Measurements from ENCODE around the gene EVA1A. TPM values are rescaled to one million over a fixed set of nuclear protein-coding genes. Genes with fewer than 3 reads are reported as not detected.

The EVA1A gene
- total RNA-seq, 2 experiments from 2014 or later, result not detected

DNA sequence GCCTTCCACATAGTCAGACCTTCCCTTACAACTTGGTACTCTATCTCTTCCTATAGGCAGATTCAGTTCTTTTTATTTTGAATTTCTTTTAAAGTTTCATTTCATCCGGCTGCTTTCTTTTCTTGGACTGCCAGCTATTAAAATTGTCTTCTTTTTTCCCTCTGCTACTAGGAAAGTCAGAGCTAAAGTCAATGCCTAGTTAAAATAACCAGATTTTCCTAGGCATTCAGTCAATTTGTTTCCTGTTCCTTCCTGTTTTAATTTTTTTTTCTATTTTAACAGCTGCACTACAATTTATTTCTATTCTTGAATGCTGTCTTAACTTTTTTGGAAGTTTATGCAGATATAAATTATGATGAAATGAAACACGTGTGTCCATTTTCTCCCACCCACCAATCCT lies 84.8 kb downstream of the EVA1A start:
- no peak for DNase-seq (ENCODE audit: low spot score)
- CTCF ChIA-PET (ENCODE audit: unreplicated experiment), result no interaction called here
- Histone ChIP-seq H3K36me3 (ENCODE audit: insufficient read depth, low read length) (no peaks in the 10 kb centered on the region), H3K4me1 (ENCODE audit: insufficient read depth, low read length, poor library complexity, severe bottlenecking) (no peaks in the 10 kb centered on the region), H3K79me2 (ENCODE audit: insufficient read depth, low read depth, low read length) (no peaks in the 10 kb centered on the region), H3K9me2 (ENCODE audit: insufficient read depth, low read length) (no peaks in the 10 kb centered on the region), H4K20me1 (ENCODE audit: insufficient read depth, low read length) (no peaks in the 10 kb centered on the region), H3K4me3 (ENCODE audit: low read depth, low read length, poor library complexity, severe bottlenecking) (no peak overlapping the region), H3K9me3 (ENCODE audit: low read length) (no peaks in the 10 kb centered on the region), H2AFZ (ENCODE audit: low read length) (no peak overlapping the region), H3K27ac (ENCODE audit: low read depth, low read length, poor library complexity, severe bottlenecking) (no peak overlapping the region), H3K4me2 (ENCODE audit: low read length) (no peak overlapping the region)
- BruUV-seq (replicated peaks), result no TSS peak
- intact Hi-C loops (cut with micrococcal nuclease; ENCODE audit: unreplicated experiment), result no loop called here
- POLR2A ChIA-PET, result no interaction called here
- TF ChIP-seq, protein P1, sequence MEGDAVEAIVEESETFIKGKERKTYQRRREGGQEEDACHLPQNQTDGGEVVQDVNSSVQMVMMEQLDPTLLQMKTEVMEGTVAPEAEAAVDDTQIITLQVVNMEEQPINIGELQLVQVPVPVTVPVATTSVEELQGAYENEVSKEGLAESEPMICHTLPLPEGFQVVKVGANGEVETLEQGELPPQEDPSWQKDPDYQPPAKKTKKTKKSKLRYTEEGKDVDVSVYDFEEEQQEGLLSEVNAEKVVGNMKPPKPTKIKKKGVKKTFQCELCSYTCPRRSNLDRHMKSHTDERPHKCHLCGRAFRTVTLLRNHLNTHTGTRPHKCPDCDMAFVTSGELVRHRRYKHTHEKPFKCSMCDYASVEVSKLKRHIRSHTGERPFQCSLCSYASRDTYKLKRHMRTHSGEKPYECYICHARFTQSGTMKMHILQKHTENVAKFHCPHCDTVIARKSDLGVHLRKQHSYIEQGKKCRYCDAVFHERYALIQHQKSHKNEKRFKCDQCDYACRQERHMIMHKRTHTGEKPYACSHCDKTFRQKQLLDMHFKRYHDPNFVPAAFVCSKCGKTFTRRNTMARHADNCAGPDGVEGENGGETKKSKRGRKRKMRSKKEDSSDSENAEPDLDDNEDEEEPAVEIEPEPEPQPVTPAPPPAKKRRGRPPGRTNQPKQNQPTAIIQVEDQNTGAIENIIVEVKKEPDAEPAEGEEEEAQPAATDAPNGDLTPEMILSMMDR (conservative IDR thresholded peaks at IDR 0.05; ENCODE audit: low read length), result no peak
- TF ChIP-seq EZH2phosphoT487 (IDR thresholded peaks at IDR 0.05; ENCODE audit: borderline replicate concordance, low read depth, low read length), result no peak

- Histone ChIP-seq H3K27ac (ENCODE audit: low read depth, low read length, poor library complexity, severe bottlenecking) (no peak overlapping the region), H3K9me3 (ENCODE audit: low read length) (no peaks in the 10 kb centered on the region), H3K36me3 (ENCODE audit: insufficient read depth, low read length) (no peaks in the 10 kb centered on the region), H3K9me2 (ENCODE audit: insufficient read depth, low read length) (no peaks in the 10 kb centered on the region), H3K4me1 (ENCODE audit: insufficient read depth, low read length, poor library complexity, severe bottlenecking) (no peaks in the 10 kb centered on the region), H2AFZ (ENCODE audit: low read length) (no peak overlapping the region), H3K79me2 (ENCODE audit: insufficient read depth, low read depth, low read length) (no peaks in the 10 kb centered on the region), H4K20me1 (ENCODE audit: insufficient read depth, low read length) (no peaks in the 10 kb centered on the region), H3K4me3 (ENCODE audit: low read depth, low read length, poor library complexity, severe bottlenecking) (no peak overlapping the region), H3K4me2 (ENCODE audit: low read length) (no peak overlapping the region)
- intact Hi-C loops (cut with micrococcal nuclease; ENCODE audit: unreplicated experiment), result no loop called here
- ChIA-PET POLR2A (no interaction called here), CTCF (ENCODE audit: unreplicated experiment) (no interaction called here)
- TF ChIP-seq EZH2phosphoT487 (IDR thresholded peaks at IDR 0.05; ENCODE audit: borderline replicate concordance, low read depth, low read length), result no peak
- TF ChIP-seq, protein P1 (conservative IDR thresholded peaks at IDR 0.05; ENCODE audit: low read length), result no peak
- no TSS peak for BruUV-seq (replicated peaks)
- no peak for DNase-seq (ENCODE audit: low spot score)
Observed at GRCh38 chr2:75475049-75475448, 85.7 kb downstream of the EVA1A start.

- H3K9me2 ChIP-seq (ENCODE audit: insufficient read depth, low read length), result no peaks in the 10 kb centered on the region
- H4K20me1 ChIP-seq (ENCODE audit: insufficient read depth, low read length), result no peaks in the 10 kb centered on the region
- no peak overlapping the region for H3K4me3 ChIP-seq (ENCODE audit: low read depth, low read length, poor library complexity, severe bottlenecking)
- BruUV-seq (replicated peaks), result no TSS peak
- ChIA-PET CTCF (ENCODE audit: unreplicated experiment) (no interaction called here), POLR2A (no interaction called here)
- no peak for DNase-seq (ENCODE audit: low spot score)
- no peaks in the 10 kb centered on the region for H3K36me3 ChIP-seq (ENCODE audit: insufficient read depth, low read length)
- intact Hi-C loops (cut with micrococcal nuclease; ENCODE audit: unreplicated experiment), result no loop called here
- H2AFZ ChIP-seq (ENCODE audit: low read length), result no peak overlapping the region
- H3K4me2 ChIP-seq (ENCODE audit: low read length), result no peak overlapping the region
- H3K27ac ChIP-seq (ENCODE audit: low read depth, low read length, poor library complexity, severe bottlenecking), result no peak overlapping the region
- TF ChIP-seq EZH2phosphoT487 (IDR thresholded peaks at IDR 0.05; ENCODE audit: borderline replicate concordance, low read depth, low read length), result no peak
- TF ChIP-seq, protein P1 (conservative IDR thresholded peaks at IDR 0.05; ENCODE audit: low read length), result no peak
- no peaks in the 10 kb centered on the region for H3K79me2 ChIP-seq (ENCODE audit: insufficient read depth, low read depth, low read length)
- H3K4me1 ChIP-seq (ENCODE audit: insufficient read depth, low read length, poor library complexity, severe bottlenecking), result no peaks in the 10 kb centered on the region
- no peaks in the 10 kb centered on the region for H3K9me3 ChIP-seq (ENCODE audit: low read length)
Observed at GRCh38 chr2:75474115-75474514, 86.6 kb downstream of the EVA1A start.
